ENCODE data around the gene MUL1. TPM values are rescaled to one million over a fixed set of nuclear protein-coding genes. Genes with fewer than 3 reads are reported as not detected.

MUL1 gene
- polyA plus RNA-seq, 1 of the 3 experiments (the other 2 are of a cell fraction): 22.8 TPM

DNA sequence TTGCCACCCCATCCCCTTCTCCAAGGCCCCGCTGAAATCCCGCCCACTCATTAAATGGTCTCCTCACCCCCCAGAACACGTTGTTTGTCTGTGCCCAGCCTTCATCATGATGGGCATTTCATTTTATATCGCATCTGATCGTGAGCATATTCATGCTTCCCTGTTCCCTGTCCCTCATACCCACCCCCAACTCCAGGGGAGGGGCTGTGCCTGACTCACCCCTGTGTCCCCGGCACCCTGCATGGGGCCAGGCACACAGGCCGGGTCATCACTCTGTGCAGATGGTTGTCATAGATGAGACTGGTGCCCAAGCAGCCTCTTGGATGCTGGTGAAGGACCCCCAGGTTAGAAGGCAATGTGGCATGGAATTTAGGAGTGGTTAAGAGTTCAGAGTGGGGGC, 33.0 kb downstream of the MUL1 start:
- Histone ChIP-seq H3K27ac (ENCODE audit: low read depth in 2 of 2, low read length in 1 of 2) (peak overlapping the region in 1 of 2 experiments; percentile 65; a peak in 2 of 4 replicates), H3K4me2 (no peak overlapping the region), H3K4me3 (ENCODE audit: low read depth in 2 of 2, low read length in 1 of 2) (no peak overlapping the region), H3K27me3 (ENCODE audit: insufficient read depth) (no peaks in the 10 kb centered on the region), H3K9me3 (no peaks in the 10 kb centered on the region), H3K4me1 (ENCODE audit: control insufficient read depth in 1 of 2, insufficient read depth in 2 of 2, low read depth in 1 of 2, low read length in 1 of 2) (peaks cover 0 to 52% of the 10 kb centered on the region in 2 experiments; a peak in 2 of 4 replicates), H3K36me3 (replicated peaks in 1 of 2; ENCODE audit: control insufficient read depth in 1 of 2, insufficient read depth in 2 of 2, low read length in 1 of 2) (no peaks in the 10 kb centered on the region), H3K79me2 (ENCODE audit: insufficient read depth) (no peaks in the 10 kb centered on the region), H4K20me1 (ENCODE audit: insufficient read depth) (no peaks in the 10 kb centered on the region), H3K9ac (no peak overlapping the region), H3F3A (replicated peaks; ENCODE audit: insufficient read depth) (no peaks in the 10 kb centered on the region), H3K9me2 (no peaks in the 10 kb centered on the region), H2AFZ (ENCODE audit: low read depth) (no peak overlapping the region)
- ChIA-PET POLR2A (interaction anchor here (2.5 kb wide), 1 partner anchor 9 kb away, joined by 14 read pairs; no protein-coding TSS in a partner anchor), CTCF (interaction anchor here (1.0 to 1.3 kb wide), 2 partner anchors 19 to 44 kb away, joined by 3 read pairs; no protein-coding TSS in a partner anchor)
- WGBS (ENCODE audit: low lambda C conversion rate): 61% methylated on average over 7 of the region's 7 CpGs
- TF ChIP-seq RAD21 (IDR thresholded peaks at IDR 0.05; ENCODE audit: low read length) (no peak), ELF1 (IDR thresholded peaks at IDR 0.05) (no peak), EZH2phosphoT487 (IDR thresholded peaks at IDR 0.05; ENCODE audit: borderline replicate concordance, low read depth) (no peak), JUND (IDR thresholded peaks at IDR 0.05) (no peak), SMC3 (IDR thresholded peaks at IDR 0.05; ENCODE audit: low read depth, low read length) (no peak), TCF12 (IDR thresholded peaks at IDR 0.05) (no peak), TAF1 (IDR thresholded peaks at IDR 0.05; ENCODE audit: borderline replicate concordance, low read depth, low read length) (no peak), RFX5 (IDR thresholded peaks at IDR 0.05; ENCODE audit: low read length) (no peak)
- TF ChIP-seq, protein P1, sequence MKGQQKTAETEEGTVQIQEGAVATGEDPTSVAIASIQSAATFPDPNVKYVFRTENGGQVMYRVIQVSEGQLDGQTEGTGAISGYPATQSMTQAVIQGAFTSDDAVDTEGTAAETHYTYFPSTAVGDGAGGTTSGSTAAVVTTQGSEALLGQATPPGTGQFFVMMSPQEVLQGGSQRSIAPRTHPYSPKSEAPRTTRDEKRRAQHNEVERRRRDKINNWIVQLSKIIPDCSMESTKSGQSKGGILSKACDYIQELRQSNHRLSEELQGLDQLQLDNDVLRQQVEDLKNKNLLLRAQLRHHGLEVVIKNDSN (IDR thresholded peaks at IDR 0.05; ENCODE audit: borderline replicate concordance, low read depth): no peak
- TF ChIP-seq, protein P2, sequence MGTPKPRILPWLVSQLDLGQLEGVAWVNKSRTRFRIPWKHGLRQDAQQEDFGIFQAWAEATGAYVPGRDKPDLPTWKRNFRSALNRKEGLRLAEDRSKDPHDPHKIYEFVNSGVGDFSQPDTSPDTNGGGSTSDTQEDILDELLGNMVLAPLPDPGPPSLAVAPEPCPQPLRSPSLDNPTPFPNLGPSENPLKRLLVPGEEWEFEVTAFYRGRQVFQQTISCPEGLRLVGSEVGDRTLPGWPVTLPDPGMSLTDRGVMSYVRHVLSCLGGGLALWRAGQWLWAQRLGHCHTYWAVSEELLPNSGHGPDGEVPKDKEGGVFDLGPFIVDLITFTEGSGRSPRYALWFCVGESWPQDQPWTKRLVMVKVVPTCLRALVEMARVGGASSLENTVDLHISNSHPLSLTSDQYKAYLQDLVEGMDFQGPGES (IDR thresholded peaks at IDR 0.05; ENCODE audit: low read depth, low read length): no peak
- TF ChIP-seq, protein P3, sequence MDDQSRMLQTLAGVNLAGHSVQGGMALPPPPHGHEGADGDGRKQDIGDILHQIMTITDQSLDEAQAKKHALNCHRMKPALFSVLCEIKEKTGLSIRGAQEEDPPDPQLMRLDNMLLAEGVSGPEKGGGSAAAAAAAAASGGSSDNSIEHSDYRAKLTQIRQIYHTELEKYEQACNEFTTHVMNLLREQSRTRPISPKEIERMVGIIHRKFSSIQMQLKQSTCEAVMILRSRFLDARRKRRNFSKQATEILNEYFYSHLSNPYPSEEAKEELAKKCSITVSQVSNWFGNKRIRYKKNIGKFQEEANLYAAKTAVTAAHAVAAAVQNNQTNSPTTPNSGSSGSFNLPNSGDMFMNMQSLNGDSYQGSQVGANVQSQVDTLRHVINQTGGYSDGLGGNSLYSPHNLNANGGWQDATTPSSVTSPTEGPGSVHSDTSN (IDR thresholded peaks at IDR 0.05): no peak
- DNase-seq: no peak

DNA sequence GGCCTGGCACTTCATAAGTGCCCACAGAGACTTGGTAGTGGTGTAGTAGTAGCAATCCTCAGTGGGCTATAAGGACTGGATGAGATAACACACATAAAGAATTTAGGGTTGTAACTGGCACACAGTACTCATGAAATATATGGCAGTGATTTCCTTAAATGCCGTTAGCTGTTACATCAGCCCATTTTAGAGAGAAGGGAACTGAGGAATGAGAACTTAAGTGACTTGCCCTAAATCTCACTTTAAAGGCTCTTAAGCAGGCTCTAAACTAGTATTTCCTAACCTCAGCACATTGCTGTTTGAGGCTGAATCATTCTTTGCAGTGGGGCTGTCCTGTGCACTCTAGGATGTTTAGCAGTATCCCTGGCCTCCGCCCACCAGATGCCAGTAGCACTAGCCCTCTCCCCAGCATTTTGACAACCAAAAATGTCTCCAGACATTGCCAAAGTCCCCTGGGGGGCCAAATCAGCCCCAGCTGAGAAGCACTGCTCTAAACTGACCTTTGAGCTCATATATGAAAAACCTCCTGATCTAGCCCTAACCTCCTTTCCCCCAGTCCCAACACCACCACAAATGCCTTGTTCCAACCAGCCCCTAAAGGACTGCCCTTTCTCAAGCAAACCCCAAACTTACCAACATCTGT, 33.5 kb downstream of the MUL1 start:
- Histone ChIP-seq H2AFZ (ENCODE audit: low read depth) (no peak overlapping the region), H3K4me1 (ENCODE audit: control insufficient read depth in 1 of 2, insufficient read depth in 2 of 2, low read depth in 1 of 2, low read length in 1 of 2) (peaks cover 0 to 47% of the 10 kb centered on the region in 2 experiments; a peak in 2 of 4 replicates), H3K36me3 (replicated peaks in 1 of 2; ENCODE audit: control insufficient read depth in 1 of 2, insufficient read depth in 2 of 2, low read length in 1 of 2) (no peaks in the 10 kb centered on the region), H3K4me2 (no peak overlapping the region), H3K27ac (ENCODE audit: low read depth in 2 of 2, low read length in 1 of 2) (peak overlapping the region in 1 of 2 experiments; percentile 65; a peak in 2 of 4 replicates), H3K27me3 (ENCODE audit: insufficient read depth) (no peaks in the 10 kb centered on the region), H3F3A (replicated peaks; ENCODE audit: insufficient read depth) (no peaks in the 10 kb centered on the region), H3K9ac (no peak overlapping the region), H3K4me3 (ENCODE audit: low read depth in 2 of 2, low read length in 1 of 2) (no peak overlapping the region), H3K9me2 (no peaks in the 10 kb centered on the region), H4K20me1 (ENCODE audit: insufficient read depth) (no peaks in the 10 kb centered on the region), H3K79me2 (ENCODE audit: insufficient read depth) (no peaks in the 10 kb centered on the region), H3K9me3 (no peaks in the 10 kb centered on the region)
- 80% methylated on average over 2 of the region's 2 CpGs for WGBS (ENCODE audit: low lambda C conversion rate)
- ChIA-PET POLR2A (interaction anchor here (2.5 kb wide), 1 partner anchor 10 kb away, joined by 14 read pairs; no protein-coding TSS in a partner anchor), CTCF (interaction anchor here (1.0 to 1.7 kb wide), 4 partner anchors 8 to 261 kb away, joined by 3 to 5 read pairs (median 3); no protein-coding TSS in a partner anchor)
- DNase-seq: no peak
- TF ChIP-seq SIN3A (IDR thresholded peaks at IDR 0.05; ENCODE audit: borderline replicate concordance, low read depth, low read length) (no peak), RCOR1 (IDR thresholded peaks at IDR 0.05; ENCODE audit: low read length) (no peak), SMC3 (IDR thresholded peaks at IDR 0.05; ENCODE audit: low read depth, low read length) (no peak)
- TF ChIP-seq, protein P1 (IDR thresholded peaks at IDR 0.05; ENCODE audit: borderline replicate concordance, low read depth): no peak

Measured in SK-N-SH (cell line).